K562 (cell line): ENCODE measurements around the gene MICAL2. TPM values are rescaled to one million over a fixed set of nuclear protein-coding genes. Genes with fewer than 3 reads are reported as not detected.

ENCODE experiments used
- ATAC-seq: fragments of 200-7000 bp; cut with Tn5 transposase; 3 replicates; pipeline ENCODE4 v1.9.1; 2020; ENCODE audit warnings: moderate library complexity
- BruUV-seq: library from RNA; stranded (reverse); fragments of 400-500 nt; replicated peaks from 2 replicates; lab custom pipeline; 2021; lab: Mats Ljungman, UMichigan
- CTCF ChIA-PET: fragments of 300-600 bp; formaldehyde crosslinking; extraction: SDS; loops from one replicate; lab custom pipeline; 2021; ENCODE audit warnings: low intra/inter-chr PET ratio; lab: Yijun Ruan, JAX
- POLR2A ChIA-PET: fragments of 300-600, 350-650 bp; sonication (Branson Sonifier 250); formaldehyde crosslinking; extraction: SDS; loops from one replicate; lab custom pipeline; 2021; ENCODE audit warnings: antibody characterized with exemption, inconsistent platforms; lab: Yijun Ruan, JAX
- DNase-seq, 4 experiments: peaks; one replicate each; pipeline versions ENCODE4 v3.0.0 to v3.0.0-alpha.2; 2011 to 2018; ENCODE audit warnings: low spot score in 3 of 4, mixed read lengths in 3 of 4; ENCODE audit errors: extremely low read depth in 1 of 4
- FAIRE-seq: peaks from 2 replicates; lab custom pipeline; 2011; peaks lifted over from hg19 to GRCh38; lab: Jason Lieb, UNC
- H2AFZ ChIP-seq: 2 replicates; pipeline ENCODE4 v1.6.0; 2011; ENCODE audit warnings: low read depth, low read length, control low read depth, inconsistent platforms
- H3K27ac ChIP-seq: fragments of 200-600 bp; 3 replicates; pipeline ENCODE4 v1.8.0; 2011; ENCODE audit warnings: low read depth, mild to moderate bottlenecking, control low read depth, inconsistent platforms, low read length, moderate library complexity, mixed read lengths; ENCODE audit errors: extremely low read depth
- H3K27me3 ChIP-seq, 2 experiments: fragments of 300-600 bp in 1 of 2; 2 replicates in 1 of 2; 3 replicates in 1 of 2; pipeline versions ENCODE4 v1.6.0 to v1.8.0; 2011; ENCODE audit warnings: inconsistent platforms in 2 of 2, low read length in 2 of 2, mild to moderate bottlenecking in 1 of 2, mixed read lengths in 1 of 2, moderate library complexity in 1 of 2; ENCODE audit not compliant: control insufficient read depth in 2 of 2, insufficient read depth in 2 of 2
- H3K36me3 ChIP-seq: fragments of 300-600 bp; 3 replicates; pipeline ENCODE4 v1.8.0; 2011; ENCODE audit warnings: mild to moderate bottlenecking, low read length, inconsistent platforms; ENCODE audit not compliant: control insufficient read depth, insufficient read depth
- H3K4me1 ChIP-seq, 2 experiments: fragments of 200-600 bp in 1 of 2; replicated peaks in 1 of 2; 2 replicates in 1 of 2; 3 replicates in 1 of 2; pipeline versions ENCODE4 v1.5.1 to v1.8.0; 2011; ENCODE audit warnings: inconsistent platforms in 2 of 2, low read length in 2 of 2, mild to moderate bottlenecking in 1 of 2, mixed read lengths in 1 of 2, moderate library complexity in 1 of 2; ENCODE audit not compliant: control insufficient read depth in 2 of 2, insufficient read depth in 2 of 2
- H3K4me2 ChIP-seq: 2 replicates; pipeline ENCODE4 v1.6.1; 2011; ENCODE audit warnings: low read length, control low read depth, inconsistent platforms, mixed read lengths; ENCODE audit not compliant: insufficient read depth
- H3K4me3 ChIP-seq: fragments of 200-600 bp; sonication (generic), shearing (Covaris generic); 2 replicates; pipeline ENCODE4 v1.5.1; 2016; ENCODE audit warnings: control low read depth, inconsistent platforms
- H3K79me2 ChIP-seq: fragments of 200-600 bp; 3 replicates; pipeline ENCODE4 v1.8.0; 2011; ENCODE audit warnings: low read length, inconsistent platforms; ENCODE audit not compliant: control insufficient read depth, insufficient read depth
- H3K9ac ChIP-seq, 2 experiments: 2 replicates each; pipeline versions ENCODE4 v1.6.0 to v1.6.1; 2011; ENCODE audit warnings: low read depth in 2 of 2, low read length in 2 of 2, control low read depth in 1 of 2, inconsistent platforms in 1 of 2, mild to moderate bottlenecking in 1 of 2, mixed read lengths in 1 of 2; ENCODE audit not compliant: insufficient read depth in 1 of 2
- H3K9me1 ChIP-seq: one replicate; pipeline ENCODE4 v1.6.0; 2011; ENCODE audit warnings: inconsistent platforms, mild to moderate bottlenecking, low read length, moderate library complexity; ENCODE audit not compliant: control insufficient read depth, insufficient read depth
- H3K9me3 ChIP-seq: replicated peaks from 2 replicates; pipeline ENCODE4 v1.5.1; 2011; ENCODE audit warnings: low read depth, low read length, inconsistent platforms; ENCODE audit not compliant: control insufficient read depth, insufficient read depth
- H4K20me1 ChIP-seq: replicated peaks from 2 replicates; pipeline ENCODE4 v1.6.1; 2011; ENCODE audit warnings: low read length, inconsistent platforms, mixed read lengths; ENCODE audit not compliant: control insufficient read depth, insufficient read depth
- LARP7 ChIP-seq: fragments of 450-650 bp; IDR thresholded peaks from 2 replicates; pipeline ENCODE4 v1.6.1; 2016
- MBD2 ChIP-seq: sonication (generic); IDR thresholded peaks from 2 replicates; pipeline ENCODE4 v1.6.1; 2016; ENCODE audit warnings: low read depth, borderline replicate concordance
- MEIS2 ChIP-seq: fragments of 450-650 bp; IDR thresholded peaks from 2 replicates; pipeline ENCODE4 v1.6.1; 2014; ENCODE audit warnings: mild to moderate bottlenecking; ENCODE audit not compliant: partially characterized antibody
- NCOA2 ChIP-seq, 2 experiments: fragments of 450-650 bp; IDR thresholded peaks; 2 replicates each; pipeline ENCODE4 v1.6.1; 2018; ENCODE audit warnings: mild to moderate bottlenecking in 2 of 2, moderate library complexity in 1 of 2; ENCODE audit not compliant: partially characterized antibody in 2 of 2
- NUFIP1 ChIP-seq: fragments of 450-650 bp; IDR thresholded peaks from 2 replicates; pipeline ENCODE4 v1.6.1; 2018; ENCODE audit not compliant: partially characterized antibody
- PHB2 ChIP-seq: fragments of 450-650 bp; IDR thresholded peaks from 2 replicates; pipeline ENCODE4 v1.6.1; 2017; ENCODE audit warnings: low read depth
- RBBP5 ChIP-seq: fragments of 200-600 bp; sonication (generic); IDR thresholded peaks from 2 replicates; pipeline ENCODE4 v1.6.1; 2012; ENCODE audit warnings: borderline replicate concordance, mild to moderate bottlenecking, low read length, control low read depth, inconsistent platforms; ENCODE audit not compliant: insufficient read depth, poor library complexity, severe bottlenecking
- SMARCE1 ChIP-seq: fragments of 450-650 bp; IDR thresholded peaks from 2 replicates; pipeline ENCODE4 v1.7.1; 2016; ENCODE audit warnings: mild to moderate bottlenecking
- SREBF1 ChIP-seq: fragments of 150-350 bp; IDR thresholded peaks from 2 replicates; pipeline ENCODE4 v1.6.1; 2014; ENCODE audit warnings: antibody characterized with exemption, low read depth, low read length, borderline replicate concordance
- SREBF2 ChIP-seq: sonication (generic); formaldehyde crosslinking; IDR thresholded peaks from 2 replicates; pipeline ENCODE4 v1.4.0; 2020; ENCODE audit warnings: mild to moderate bottlenecking, missing genetic modification reagents
- WGBS: fragments of 100-300 bp; shearing (Covaris generic); methylation state at CpG from one replicate; pipeline ENCODE4 v1.1.6; 2016; ENCODE audit warnings: low coverage, mixed read lengths; ENCODE audit not compliant: insufficient coverage; ENCODE audit errors: missing lambda C conversion rate; 5-methylcytosine and 5-hydroxymethylcytosine counted together
- in situ Hi-C: fragments of 300-500 bp; cut with MboI; formaldehyde crosslinking; loops from 4 replicates; pipeline ENCODE4 v1.15.0; 2018; ENCODE audit warnings: inconsistent platforms, mixed read lengths
- intact Hi-C: fragments of 100-400 bp; cut with micrococcal nuclease; formaldehyde crosslinking; loops from 2 replicates; pipeline ENCODE4 v1.14.2; 2022
- polyA plus RNA-seq, 8 experiments: library from polyadenylated mRNA; depleted of rRNA in 4 of 8; stranded (reverse) in 5 of 8; unstranded in 3 of 8; fragments of >200 nt; fragmentation: Nextera tagmentation in 2 of 8; fragmentation: Illumina TruSeq in 1 of 8; extraction: Ambion mirVana in 2 of 8; extraction: Trizol in 1 of 8; gene quantifications; 2 replicates each; pipeline versions ENCODE4 v1.2.1 to v1.2.3, GENCODE V29; 2011 to 2014; ENCODE audit warnings: inconsistent platforms in 1 of 8, missing spikeins in 1 of 8
- total RNA-seq, 7 experiments: library from RNA; depleted of rRNA in 6 of 7; stranded (reverse); fragments of >200 nt in 6 of 7; fragmentation: Illumina TruSeq in 2 of 7; extraction: Trizol in 2 of 7; gene quantifications; 2 replicates each; pipeline versions ENCODE4 v1.2.1 to v1.2.3, GENCODE V29; 2011 to 2021; ENCODE audit warnings: low replicate concordance in 1 of 7
- TF ChIP-seq, protein P1 (sequence below), 2 experiments: fragments of 450-650 bp in 1 of 2; sonication (generic) in 1 of 2; formaldehyde crosslinking in 1 of 2; IDR thresholded peaks in 1 of 2; conservative IDR thresholded peaks in 1 of 2; 2 replicates each; pipeline versions ENCODE4 v1.6.1 to v1.8.1; 2016 to 2023; ENCODE audit warnings: mild to moderate bottlenecking in 2 of 2, moderate library complexity in 2 of 2, inconsistent platforms in 1 of 2, missing genetic modification reagents in 1 of 2
- TF ChIP-seq, protein P2 (sequence below): sonication (generic); formaldehyde crosslinking; IDR thresholded peaks from 2 replicates; pipeline ENCODE4 v1.8.1; 2023; ENCODE audit warnings: mild to moderate bottlenecking, missing genetic modification reagents

MICAL2 gene
- total and polyA plus RNA-seq, 9 of the 15 experiments (the other 6 are each of a cell fraction or from before 2014, with no cell fraction given) = 4.7 to 64.2 (median 33.6) TPM

DNA sequence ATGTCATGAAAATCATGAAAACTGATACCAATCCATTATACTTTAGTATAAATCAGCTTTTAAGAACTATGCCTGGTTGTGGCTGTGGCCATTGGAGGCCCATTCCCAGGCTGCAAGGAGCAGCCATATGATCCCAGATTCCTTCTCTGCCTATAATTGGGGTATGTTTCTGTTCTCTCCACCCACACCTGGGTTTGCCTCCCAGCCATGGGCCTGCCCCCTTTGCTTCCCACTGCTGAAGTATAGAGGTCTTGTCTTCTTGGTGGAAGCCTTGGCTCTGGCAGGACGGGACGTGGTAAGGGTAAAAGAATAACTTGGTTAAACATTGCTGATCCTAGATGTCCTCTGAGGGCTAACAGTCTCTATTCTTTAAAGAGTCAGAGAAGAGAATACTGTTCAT lies 2.4 kb downstream of the MICAL2 start:
- Histone ChIP-seq H3K27me3 (no peaks in the 10 kb centered on the region), H3K4me1 (peaks cover 63 to 64% of the 10 kb centered on the region in 2 experiments), H3K4me3 (no peak overlapping the region), H3K4me2 (peak overlapping the region; percentile 56), H3K9ac (no peak overlapping the region), H3K36me3 (peaks cover 9% of the 10 kb centered on the region; the same call in 2 of the 3 replicates), H3K9me3 (no peaks in the 10 kb centered on the region), H2AFZ (no peak overlapping the region), H3K79me2 (peaks cover 49% of the 10 kb centered on the region), H4K20me1 (no peaks in the 10 kb centered on the region), H3K9me1 (no peaks in the 10 kb centered on the region), H3K27ac (no peak overlapping the region)
- TF ChIP-seq, protein P1, sequence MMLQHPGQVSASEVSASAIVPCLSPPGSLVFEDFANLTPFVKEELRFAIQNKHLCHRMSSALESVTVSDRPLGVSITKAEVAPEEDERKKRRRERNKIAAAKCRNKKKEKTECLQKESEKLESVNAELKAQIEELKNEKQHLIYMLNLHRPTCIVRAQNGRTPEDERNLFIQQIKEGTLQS (IDR thresholded peaks at IDR 0.05) = 0 out of 2 replicates have a peak, but pooled peaks have one; percentile 4
- TF ChIP-seq, protein P1 (CRISPR knock-in tag; conservative IDR thresholded peaks at IDR 0.05) = no peak
- TF ChIP-seq SMARCE1 = no peak
- no peak for ATAC-seq
- DNase-seq = no peak
- CTCF ChIA-PET = no interaction called here
- no TSS peak for BruUV-seq
- WGBS = 83% methylated on average over 2 of the region's 2 CpGs
- intact Hi-C loops (no loop called here), in situ Hi-C loops (no loop called here)
- POLR2A ChIA-PET = interaction anchor here (1.0 to 1.4 kb wide), 2 partner anchors 8 to 11 kb away, joined by 3 to 4 read pairs; no protein-coding TSS in a partner anchor
- no peak for FAIRE-seq

- Histone ChIP-seq H3K79me2 (peaks cover 54% of the 10 kb centered on the region), H3K4me1 (peaks cover 68 to 69% of the 10 kb centered on the region in 2 experiments), H3K36me3 (peaks cover 14% of the 10 kb centered on the region), H3K9ac (peak overlapping the region in 1 of 2 experiments; percentile 22; a peak in 1 of 4 replicates), H3K4me2 (peak overlapping the region; percentile 56), H3K4me3 (no peak overlapping the region), H3K27me3 (no peaks in the 10 kb centered on the region), H3K27ac (peak overlapping the region; percentile 25; the same call in 1 of the 3 replicates), H2AFZ (no peak overlapping the region), H3K9me1 (no peaks in the 10 kb centered on the region), H3K9me3 (no peaks in the 10 kb centered on the region), H4K20me1 (no peaks in the 10 kb centered on the region)
- BruUV-seq = no TSS peak
- intact Hi-C loops = no loop called here
- POLR2A ChIA-PET = interaction anchor here (1.4 kb wide), 1 partner anchor 11 kb away, joined by 4 read pairs; no protein-coding TSS in a partner anchor
- FAIRE-seq = no peak
- WGBS = 40% methylated on average over 8 of the region's 8 CpGs
- CTCF ChIA-PET = no interaction called here
- DNase-seq = no peak
- in situ Hi-C loops = no loop called here
- ATAC-seq = no peak
- TF ChIP-seq NCOA2 (IDR thresholded peaks at IDR 0.05; ENCODE audit: partially characterized antibody in 2 of 2) (no peak), MEIS2 (no peak), SREBF2 (CRISPR knock-in tag) (no peak), SREBF1 (no peak), PHB2 (no peak), MBD2 (no peak), NUFIP1 (no peak), LARP7 (no peak), RBBP5 (no peak)
- TF ChIP-seq, protein P2, sequence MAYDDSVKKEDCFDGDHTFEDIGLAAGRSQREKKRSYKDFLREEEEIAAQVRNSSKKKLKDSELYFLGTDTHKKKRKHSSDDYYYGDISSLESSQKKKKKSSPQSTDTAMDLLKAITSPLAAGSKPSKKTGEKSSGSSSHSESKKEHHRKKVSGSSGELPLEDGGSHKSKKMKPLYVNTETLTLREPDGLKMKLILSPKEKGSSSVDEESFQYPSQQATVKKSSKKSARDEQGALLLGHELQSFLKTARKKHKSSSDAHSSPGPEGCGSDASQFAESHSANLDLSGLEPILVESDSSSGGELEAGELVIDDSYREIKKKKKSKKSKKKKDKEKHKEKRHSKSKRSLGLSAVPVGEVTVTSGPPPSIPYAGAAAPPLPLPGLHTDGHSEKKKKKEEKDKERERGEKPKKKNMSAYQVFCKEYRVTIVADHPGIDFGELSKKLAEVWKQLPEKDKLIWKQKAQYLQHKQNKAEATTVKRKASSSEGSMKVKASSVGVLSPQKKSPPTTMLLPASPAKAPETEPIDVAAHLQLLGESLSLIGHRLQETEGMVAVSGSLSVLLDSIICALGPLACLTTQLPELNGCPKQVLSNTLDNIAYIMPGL = no peak
Observed at GRCh38 chr11:12113294-12113693, 2.9 kb downstream of the MICAL2 start.
